GM21526 (cell line): ENCODE results near the gene CAPZA2.
"Not testable (repeated sequence)": the region's sequence is repeated elsewhere in the genome, so short reads cannot be mapped to it uniquely, and the experiment has no call there.

ENCODE experiments used
- ATAC-seq: cut with Tn5 transposase; IDR thresholded peaks from one replicate; pipeline ENCODE4 v1.9.1; 2021; ENCODE audit warnings: moderate library complexity; ENCODE audit not compliant: unreplicated experiment, low FRiP score

CAPZA2 gene

DNA sequence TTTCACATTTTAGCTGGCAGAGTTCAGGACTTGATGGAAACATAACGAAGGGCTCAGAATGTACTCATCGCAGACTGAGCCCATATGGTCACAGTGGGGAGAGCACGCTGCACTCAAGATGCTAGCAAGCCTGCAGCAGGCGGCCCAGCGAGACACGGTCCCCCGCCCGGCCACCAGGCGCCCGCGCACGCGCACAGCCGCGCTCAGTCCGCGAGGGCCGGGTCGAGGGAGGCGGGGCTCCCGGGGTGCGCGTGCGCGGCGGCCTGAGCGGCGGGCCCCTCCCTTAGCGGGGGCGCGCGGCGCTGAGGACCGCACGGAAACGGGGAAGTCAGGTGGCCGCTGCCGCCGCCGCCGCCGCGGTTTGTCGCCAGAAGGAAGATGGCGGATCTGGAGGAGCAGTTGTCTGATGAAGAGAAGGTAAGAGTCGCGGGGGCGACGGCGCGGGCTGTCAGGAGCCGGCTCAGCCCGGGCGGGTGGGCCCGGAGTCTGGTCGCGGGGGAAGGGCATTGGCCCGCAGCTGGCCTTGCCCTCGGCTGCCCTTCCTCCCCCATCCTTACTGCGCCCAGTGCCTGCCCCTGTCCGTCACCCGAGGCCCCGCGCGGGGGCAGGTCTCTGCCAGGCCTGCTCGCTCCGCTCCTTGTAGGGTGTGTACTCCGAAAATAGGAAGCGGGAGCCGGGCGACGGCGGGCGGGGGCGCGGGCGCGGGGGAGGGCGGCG, at the start of gene CAPZA2:
CAPZA2 (plus strand) TSS at position 354 of the 717 bp plus-strand sequence; CDS start at position 379, 25 bp downstream.
- ATAC-seq, result peak; percentile 91

DNA sequence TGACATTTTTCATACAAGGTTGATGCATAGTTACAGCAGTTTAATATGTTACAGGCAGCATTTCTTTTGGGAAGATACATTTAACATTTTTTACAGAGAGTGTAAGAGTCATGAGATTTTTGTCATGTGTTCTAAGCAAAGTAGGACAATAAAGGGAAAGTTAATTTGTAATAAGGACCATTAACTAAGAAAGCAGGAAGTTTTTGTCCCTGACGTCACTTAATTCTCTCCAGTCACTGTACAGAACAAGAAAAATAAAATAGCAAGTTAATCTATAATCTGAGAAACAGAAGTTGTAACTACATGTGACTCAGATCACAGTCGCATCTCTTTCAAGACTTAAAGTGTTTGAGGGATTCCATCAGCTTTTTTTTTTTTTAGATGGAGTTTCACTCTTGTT, 49.5 kb upstream of the CAPZA2 start:
- ATAC-seq, result no peak

DNA sequence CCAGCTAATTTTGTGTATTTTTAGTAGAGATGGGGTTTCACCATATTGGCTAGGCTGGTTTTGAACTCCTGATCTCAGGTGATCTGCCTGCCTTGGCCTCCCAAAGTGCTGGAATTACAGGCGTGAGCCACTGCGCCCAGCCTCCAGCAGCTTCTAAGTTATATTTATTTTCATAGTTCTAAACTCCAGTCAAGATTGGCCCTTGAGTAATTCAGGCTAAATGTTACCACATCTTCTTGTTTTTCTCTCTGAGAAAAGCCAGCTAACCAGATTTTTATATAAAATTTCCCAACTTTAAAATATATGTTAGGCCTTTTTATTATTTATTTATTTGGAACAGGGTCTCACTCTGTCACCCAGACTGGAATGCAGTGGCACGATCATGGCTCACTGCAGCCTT, 49.0 kb upstream of the CAPZA2 start:
- not testable (repeated sequence) for ATAC-seq

DNA sequence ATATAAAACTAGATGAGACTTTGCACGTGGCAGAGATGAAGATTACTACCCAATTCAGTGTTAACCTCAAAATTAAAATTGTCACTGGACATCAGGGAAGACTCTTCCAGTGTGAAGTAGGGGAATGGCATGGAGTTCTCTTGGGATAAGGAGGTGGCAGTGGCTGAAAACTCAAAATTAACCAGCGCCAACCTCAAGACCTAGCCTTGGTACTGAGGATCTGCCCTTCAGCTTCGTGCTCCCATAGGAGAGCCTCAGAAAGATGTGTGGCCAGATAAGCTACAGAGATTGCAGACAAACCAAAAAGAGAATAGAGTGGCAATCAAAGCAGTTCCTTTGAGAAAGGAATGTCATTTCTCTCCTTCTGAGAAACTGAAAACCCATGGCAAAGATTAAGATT, 47.3 kb upstream of the CAPZA2 start:
- no peak for ATAC-seq

DNA sequence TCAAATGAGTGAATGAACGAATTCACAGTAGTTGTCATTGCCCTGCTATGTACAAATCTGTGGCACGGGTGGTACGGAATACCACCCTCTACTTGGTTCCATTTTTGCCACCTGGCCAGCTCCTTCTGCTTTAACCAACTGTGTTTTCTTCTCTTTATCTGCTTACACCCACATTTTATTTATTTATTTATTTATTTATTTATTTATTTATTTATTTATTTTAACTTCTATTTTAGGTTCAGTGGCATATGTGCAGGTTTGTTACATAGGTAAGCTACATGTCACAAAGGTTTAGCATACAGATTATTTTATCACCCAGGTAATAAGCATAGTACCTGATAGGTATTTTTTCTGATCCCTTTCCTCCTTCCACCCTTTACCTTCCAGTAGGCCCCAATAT, 42.2 kb upstream of the CAPZA2 start:
- ATAC-seq, result no peak

DNA sequence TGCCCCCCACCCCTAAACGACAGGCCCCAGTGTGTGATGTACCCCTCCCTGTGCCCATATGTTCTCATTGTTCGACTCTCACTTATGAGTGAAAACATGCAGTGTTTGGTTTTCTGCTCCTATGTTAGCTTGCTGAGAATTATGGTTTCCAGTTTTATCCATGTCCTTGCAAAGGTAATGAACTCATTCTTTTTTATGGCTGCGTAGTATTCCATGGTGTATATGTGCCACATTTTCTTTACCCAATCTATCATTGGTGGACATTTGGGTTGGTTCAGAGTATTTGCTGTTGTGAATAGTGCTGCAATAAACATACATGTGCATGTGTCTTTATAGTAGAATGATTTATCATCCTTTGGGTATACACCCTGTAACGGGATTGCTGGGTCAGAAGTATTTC, 40.7 kb upstream of the CAPZA2 start:
- not testable (repeated sequence) for ATAC-seq

DNA sequence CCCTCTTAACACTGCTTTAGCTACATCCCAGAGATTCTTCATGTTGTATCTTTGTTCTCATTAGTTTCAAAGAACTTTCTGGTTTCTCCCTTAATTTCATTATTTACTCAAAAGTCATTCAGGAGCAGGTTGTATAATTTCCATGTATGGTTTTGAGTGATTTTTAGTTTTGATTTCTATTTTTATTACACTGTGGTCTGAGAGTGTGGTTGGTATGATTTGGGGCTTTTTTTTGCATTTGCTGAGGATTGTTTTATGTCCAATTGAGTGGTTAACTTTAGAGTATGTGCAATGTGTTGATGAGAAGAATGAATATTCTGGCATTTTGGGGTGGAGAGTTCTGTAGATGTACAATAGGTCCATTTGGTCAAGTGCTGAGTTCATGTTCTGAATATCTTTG, 37.9 kb upstream of the CAPZA2 start:
- no peak for ATAC-seq

DNA sequence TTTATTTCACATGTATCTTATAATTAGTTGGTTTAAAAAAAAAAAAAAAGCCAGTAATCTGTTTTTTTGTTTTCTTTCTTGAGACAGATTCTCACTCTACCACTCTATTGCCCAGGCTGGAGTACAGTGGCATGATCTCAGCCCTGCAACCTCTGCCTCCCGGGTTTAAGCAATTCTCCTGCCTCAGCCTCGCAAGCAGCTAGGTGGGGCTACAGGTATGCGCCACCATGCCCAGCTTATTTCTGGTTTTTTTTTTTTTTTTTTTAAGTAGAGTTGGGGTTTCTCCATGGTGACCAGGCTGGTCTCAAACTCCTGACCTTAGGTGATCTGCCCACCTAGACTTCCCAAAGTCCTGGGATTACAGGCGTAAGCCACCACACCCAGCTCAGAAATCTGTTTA, 34.1 kb upstream of the CAPZA2 start:
- no peak for ATAC-seq

DNA sequence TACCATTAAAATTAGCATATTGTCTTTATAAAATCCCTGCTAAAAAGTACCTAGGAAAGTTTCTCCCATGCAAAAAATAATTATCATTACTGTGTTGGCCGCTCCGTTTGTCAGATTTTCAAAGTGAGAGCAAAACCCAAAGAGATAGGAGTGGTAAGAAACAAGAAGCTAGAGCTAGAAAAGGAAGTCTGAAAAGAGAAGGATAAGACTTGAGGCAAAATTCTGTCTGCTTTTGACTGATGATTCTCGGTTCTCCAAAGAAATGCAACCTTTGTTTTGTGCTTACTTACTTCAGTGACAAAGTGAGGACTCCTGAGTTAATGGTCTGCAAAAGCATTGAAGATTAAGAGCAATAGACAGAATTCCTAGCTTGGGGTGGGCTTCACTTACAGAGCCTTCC, 33.3 kb upstream of the CAPZA2 start:
- ATAC-seq, result no peak

DNA sequence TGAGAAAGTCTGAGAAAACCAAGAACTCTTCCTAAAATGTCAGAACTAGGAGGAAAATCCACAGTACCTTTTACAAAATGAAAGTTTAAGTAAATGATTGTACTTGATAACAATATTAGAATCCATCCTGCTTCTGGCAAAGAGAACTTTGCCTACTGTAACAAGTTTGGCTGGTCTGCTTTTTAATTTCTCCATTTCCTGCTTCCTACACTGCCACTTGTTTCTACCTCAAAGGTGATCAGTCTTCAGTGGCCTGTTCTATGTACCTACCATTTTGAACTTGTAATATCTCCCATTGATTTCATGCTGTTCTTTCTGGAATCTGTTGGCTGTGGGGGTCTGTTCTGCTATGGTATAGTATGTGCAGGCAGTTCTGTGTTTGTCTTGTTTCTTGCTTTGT, 32.9 kb upstream of the CAPZA2 start:
- ATAC-seq, result no peak

DNA sequence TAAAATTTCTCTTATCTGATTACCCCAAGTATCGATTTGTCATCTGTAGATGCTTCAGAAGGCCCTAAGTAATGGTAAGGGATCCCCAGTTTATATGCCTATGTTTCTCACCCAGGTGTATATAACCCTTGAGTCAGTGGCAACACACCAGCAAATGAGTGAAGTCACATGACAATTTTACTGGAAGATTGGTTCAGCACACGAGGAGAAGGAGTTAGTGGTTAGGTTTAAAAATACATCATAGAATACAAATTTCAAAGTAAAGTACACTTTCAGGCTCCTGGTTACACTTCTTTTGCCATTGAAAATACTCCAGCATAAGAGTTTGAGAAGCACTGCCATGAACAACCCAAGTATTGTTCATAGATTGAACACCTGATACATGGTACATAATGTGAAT, 29.7 kb upstream of the CAPZA2 start:
- ATAC-seq, result no peak

DNA sequence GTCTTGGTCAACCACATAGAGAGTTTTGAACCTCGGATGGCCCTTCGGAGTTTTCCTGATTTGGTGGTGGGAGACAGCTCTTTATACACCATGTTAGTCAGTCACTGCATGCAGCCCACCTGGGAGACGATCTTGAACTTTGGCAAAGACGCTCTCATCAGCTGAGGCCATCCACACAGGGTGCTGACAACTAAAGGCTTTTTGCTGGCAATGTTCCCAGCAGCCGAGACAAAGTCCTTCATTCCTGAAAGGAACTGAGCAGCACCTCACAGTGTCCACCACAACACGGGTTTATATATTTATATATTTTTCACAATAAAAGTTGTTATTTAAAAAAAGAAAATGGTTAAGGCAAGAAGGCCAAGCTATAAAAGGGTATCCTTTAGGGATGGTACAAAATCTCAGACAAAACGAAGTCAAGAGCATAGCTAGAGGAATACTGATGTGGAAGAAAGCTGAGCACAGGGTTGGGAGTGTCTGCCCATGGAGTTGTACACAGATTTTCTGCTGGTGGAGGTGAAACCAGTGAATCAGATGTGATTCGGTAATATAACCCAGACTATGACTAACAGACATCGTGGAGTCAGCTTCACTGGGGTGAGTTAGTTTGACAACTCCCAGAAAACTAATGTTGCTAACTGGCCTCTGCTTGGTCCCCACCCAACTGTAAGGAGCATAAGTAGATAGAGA, 27.4 kb upstream of the CAPZA2 start:
- ATAC-seq, result no peak

DNA sequence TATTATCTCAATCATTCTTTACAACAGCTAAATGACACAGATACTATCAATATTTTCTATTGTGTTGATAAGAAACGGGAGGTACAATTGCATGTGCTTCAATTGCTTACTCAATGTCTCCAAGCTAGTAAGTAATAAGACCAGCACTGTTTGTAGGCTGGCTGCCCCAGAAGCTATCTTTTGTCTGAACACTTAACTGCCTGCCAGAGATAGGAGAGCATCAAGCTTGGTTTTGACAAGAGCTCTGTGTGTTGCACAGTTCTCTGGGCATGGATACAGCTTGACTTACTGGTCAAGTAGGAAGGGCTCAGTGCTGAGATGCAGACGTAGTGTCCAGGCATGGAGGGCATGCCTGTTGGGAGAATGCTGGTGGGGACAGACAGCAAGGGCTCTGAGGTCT, 26.3 kb upstream of the CAPZA2 start:
- no peak for ATAC-seq

DNA sequence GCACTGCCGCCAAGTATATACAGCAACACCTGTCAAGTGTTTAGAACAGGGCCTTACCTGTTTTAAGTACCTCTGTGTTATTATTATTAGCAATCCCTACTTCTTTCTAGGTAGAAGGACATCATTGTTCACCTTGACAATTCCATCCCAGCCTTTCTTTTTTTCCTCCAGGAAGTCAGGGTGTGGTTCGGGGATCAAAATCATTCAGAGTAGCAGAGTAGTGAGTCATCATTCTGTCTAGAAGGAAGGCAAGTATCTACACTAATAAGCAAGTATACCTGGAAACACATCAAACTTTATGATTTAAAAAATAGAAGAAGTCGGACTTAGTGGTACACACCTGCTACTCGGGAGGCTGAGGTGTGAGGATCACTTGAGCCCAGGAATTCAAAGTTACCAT, 25.5 kb upstream of the CAPZA2 start:
- no peak for ATAC-seq

DNA sequence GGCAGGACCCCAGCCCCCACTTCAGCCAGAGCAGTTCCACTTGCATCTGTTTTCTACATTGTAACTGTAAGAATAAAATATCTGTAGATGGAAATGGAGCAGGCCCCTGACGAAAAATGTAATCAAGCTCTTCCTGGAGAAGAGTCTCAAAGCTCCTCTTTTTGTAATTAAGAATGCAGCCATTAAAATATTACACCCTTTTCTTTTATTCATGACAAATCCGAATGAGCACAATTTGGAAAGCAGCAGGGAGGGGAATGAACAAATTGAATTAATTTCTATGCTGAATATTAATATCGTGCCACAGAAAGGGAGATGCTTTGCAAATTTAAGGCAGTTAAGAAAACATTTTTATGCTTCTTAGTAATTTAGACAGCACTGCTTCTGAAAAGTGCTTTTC, 24.8 kb upstream of the CAPZA2 start:
- ATAC-seq, result no peak

DNA sequence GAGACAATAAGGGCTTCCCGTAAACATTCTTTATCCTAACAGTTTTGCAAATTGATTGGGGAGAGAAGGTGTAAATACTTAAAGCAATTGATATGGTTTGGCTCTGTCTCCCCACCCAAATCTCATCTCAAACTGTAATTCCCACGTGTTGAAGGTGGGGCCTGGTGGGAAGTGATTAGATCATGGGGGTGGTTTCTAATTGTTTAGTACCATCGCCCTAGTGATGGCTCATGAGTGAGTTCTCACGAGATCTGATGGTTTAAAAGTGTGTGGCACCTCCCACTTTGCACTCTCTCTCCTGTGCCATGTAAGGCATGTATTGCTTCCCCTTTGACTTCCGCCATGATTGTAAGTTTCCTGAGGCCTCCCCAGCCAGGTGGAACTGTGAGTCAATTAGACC, 22.1 kb upstream of the CAPZA2 start:
- no peak for ATAC-seq

DNA sequence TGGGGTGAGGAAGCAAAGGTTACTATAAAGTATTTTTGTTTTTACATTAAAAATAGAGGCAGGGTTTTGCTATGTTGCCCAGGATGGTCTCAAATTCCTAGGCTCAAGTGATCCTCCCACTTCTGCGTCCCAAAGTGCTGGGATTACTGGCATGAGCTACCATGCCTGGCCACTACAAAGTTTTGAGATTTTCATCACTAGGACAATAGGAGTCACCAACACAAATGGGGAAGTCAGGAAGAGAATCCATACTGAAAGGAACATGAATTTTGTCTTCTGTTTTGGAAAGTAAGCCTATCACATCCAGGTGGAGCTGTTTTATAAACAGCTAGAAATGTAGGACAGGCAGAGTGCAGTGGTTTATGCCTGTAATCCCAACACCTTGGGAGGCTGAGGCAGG, 20.0 kb upstream of the CAPZA2 start:
- ATAC-seq, result no peak

DNA sequence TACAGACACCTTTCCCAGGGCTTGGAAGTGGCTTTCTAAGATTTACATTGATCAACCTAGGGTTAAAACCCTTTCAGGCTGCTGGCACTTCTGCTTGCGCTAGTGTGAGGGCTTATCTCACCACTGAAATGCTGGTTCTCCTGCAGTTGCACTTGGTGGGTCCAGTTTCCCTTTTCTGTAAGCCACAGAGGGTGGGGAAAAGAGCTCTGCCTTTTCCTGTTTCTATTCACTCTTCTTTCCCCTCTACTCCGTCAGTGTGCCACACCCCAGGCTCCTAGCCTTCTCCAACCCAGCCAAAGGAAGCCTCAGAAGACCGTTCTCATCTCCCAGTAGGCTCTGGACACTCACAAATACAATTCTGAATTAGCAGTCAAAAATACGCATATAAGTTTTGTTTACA, 19.0 kb upstream of the CAPZA2 start:
- ATAC-seq, result no peak

DNA sequence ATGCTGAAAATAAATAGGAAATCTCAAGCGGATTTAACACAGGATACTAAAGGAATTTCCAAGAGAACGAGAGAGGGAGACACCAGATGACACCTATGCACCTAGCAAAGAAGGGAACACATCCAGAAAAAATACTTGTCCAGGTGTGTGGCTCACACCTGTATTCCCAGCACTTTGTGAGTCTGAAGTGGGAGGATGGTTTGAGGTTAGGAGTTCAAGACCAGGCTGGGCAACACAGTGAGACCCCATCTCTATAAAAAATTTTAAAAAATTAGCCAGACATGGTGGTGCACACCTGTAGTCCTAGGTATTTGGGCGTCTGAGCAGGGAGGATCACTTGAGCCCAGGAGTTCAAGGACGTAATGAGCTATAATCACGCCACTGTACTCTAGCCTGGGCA, 11.2 kb upstream of the CAPZA2 start:
- ATAC-seq, result no peak

DNA sequence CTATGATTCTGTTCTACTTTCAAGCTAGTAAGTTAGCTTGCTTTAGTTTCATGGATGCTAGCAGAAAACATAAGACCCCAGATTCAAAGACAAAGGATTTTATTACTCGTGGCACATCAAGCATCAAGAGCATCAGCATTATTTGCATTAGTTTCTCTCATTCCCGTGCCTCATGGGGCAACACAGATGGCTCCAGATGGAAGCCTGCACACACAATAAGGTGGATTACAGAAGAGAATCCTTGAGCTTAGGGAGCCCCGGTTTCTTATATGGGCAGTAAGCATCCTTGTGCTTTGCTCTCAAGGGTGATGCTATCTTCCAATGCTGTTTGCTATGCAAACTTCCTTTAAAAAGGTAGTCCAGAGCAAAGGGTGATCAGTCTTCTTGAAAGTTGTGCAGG, 10.7 kb upstream of the CAPZA2 start:
- ATAC-seq, result no peak

DNA sequence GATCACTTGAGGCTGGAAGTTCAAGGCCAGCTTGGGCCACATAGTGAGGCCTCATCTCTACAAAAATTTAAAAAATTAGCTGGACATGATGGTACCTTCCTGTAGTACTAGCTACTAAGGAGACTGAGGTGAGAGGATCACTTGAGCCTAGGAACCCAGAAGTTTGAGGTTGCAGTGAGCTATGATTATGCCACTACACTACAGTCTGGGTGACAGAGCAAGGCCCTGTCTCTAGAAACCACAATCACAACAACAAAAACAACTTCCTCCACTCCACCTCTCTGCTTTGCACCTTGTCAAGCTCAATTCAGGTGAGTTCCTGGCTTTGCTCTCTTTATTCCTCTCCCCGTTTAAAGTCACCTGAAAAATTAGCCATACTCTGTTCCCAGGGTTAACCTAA, 8.3 kb upstream of the CAPZA2 start:
- no peak for ATAC-seq

DNA sequence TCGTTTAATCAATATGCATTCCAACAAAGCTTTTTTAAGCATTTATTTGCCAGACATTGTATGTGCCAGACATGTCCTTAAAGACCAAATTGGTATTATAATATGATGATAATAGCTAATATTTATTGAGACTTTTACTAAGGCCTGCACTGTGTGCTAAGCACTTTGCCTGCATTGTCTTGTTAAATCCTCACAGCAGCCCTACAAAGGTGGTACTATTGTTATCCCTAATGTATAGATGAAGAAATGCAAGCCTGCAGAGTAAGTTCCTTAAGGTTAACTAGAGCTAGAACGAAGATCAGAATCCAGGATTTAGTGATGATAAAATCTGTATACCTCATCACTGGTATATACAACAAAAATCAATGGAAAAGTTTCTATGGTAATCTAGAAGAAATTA, 5.3 kb upstream of the CAPZA2 start:
- no peak for ATAC-seq
